HCT116 (cell line): ENCODE measurements around the gene RET. TPM values are rescaled to one million over a fixed set of nuclear protein-coding genes. Genes with fewer than 3 reads are reported as not detected.

Experiments
- ATAC-seq: fragments of 200-7000 bp; cut with Tn5 transposase; 2 replicates; pipeline ENCODE4 v1.9.1; 2020; ENCODE audit warnings: mild to moderate bottlenecking, moderate library complexity
- BruUV-seq: library from RNA; stranded (reverse); fragments of 400-500 nt; replicated peaks from 2 replicates; lab custom pipeline; 2021; lab: Mats Ljungman, UMichigan
- CTCF ChIA-PET: fragments of 300-600 bp; sonication (Branson Sonifier 250); formaldehyde crosslinking; loops from one replicate; lab custom pipeline; 2021; ENCODE audit warnings: antibody characterized with exemption; lab: Charles Lee
- POLR2A ChIA-PET: fragments of 300-600, 350-600 bp; sonication (Branson Sonifier 250); formaldehyde crosslinking; loops from one replicate; lab custom pipeline; 2021; ENCODE audit warnings: antibody characterized with exemption; lab: Charles Lee
- RAD21 ChIA-PET, 2 experiments: fragments of 300-600 bp; sonication (Branson Sonifier 250); formaldehyde crosslinking; loops; one replicate each; lab custom pipeline; 2023; ENCODE audit warnings: low total read pairs in 2 of 2; ENCODE audit not compliant: uncharacterized antibody in 2 of 2, unreplicated experiment in 2 of 2, low non-redundant PET in 1 of 2; lab: Charles Lee
- DNase-seq: peaks from one replicate; pipeline ENCODE4 v3.0.0-alpha.2; 2010; ENCODE audit warnings: low read depth, low spot score
- H2AFZ ChIP-seq: fragments of 200-600 bp; shearing (Covaris generic), sonication (generic); 2 replicates; pipeline ENCODE4 v1.6.1; 2017; ENCODE audit warnings: low read depth, mixed run types, mixed read lengths, antibody characterized with exemption, low read length; ENCODE audit not compliant: poor library complexity, severe bottlenecking
- H3K27ac ChIP-seq: 2 replicates; pipeline ENCODE4 v1.5.1; 2012; ENCODE audit warnings: low read depth, low read length
- H3K27me3 ChIP-seq: fragments of 200-600 bp; sonication (generic); 2 replicates; pipeline ENCODE4 v1.6.1; 2016; ENCODE audit warnings: mixed run types, low read length, mixed read lengths; ENCODE audit not compliant: insufficient read depth
- H3K36me3 ChIP-seq, 2 experiments: fragments of 200-500 bp in 1 of 2; fragments of 200-600 bp in 1 of 2; sonication (Bioruptor generic) in 1 of 2; sonication (generic) in 1 of 2; 2 replicates each; pipeline versions ENCODE4 v1.5.1 to v1.6.1; 2014 to 2016; ENCODE audit warnings: low read length in 2 of 2, inconsistent platforms in 1 of 2, mixed read lengths in 1 of 2, mixed run types in 1 of 2; ENCODE audit not compliant: insufficient read depth in 2 of 2, control insufficient read depth in 1 of 2
- H3K4me1 ChIP-seq, 2 experiments: fragments of 200-600 bp in 1 of 2; sonication (generic) in 1 of 2; 2 replicates each; pipeline versions ENCODE4 v1.5.1 to v1.6.1; 2012 to 2017; ENCODE audit warnings: low read length in 2 of 2, inconsistent platforms in 1 of 2, mild to moderate bottlenecking in 1 of 2, mixed read lengths in 1 of 2, mixed run types in 1 of 2, moderate library complexity in 1 of 2; ENCODE audit not compliant: insufficient read depth in 2 of 2, control insufficient read depth in 1 of 2
- H3K4me2 ChIP-seq: fragments of 200-600 bp; sonication (generic); 2 replicates; pipeline ENCODE4 v1.6.1; 2017; ENCODE audit warnings: mixed run types, low read length, mixed read lengths
- H3K4me3 ChIP-seq, 2 experiments: fragments of 200-600 bp in 1 of 2; sonication (generic) in 1 of 2; replicated peaks in 1 of 2; 2 replicates each; pipeline ENCODE4 v1.5.1; 2011 to 2016; ENCODE audit warnings: low read length in 2 of 2, control low read depth in 1 of 2, low read depth in 1 of 2, mild to moderate bottlenecking in 1 of 2, mixed read lengths in 1 of 2, mixed run types in 1 of 2
- H3K79me2 ChIP-seq: fragments of 200-600 bp; sonication (generic); 2 replicates; pipeline ENCODE4 v1.6.1; 2017; ENCODE audit warnings: mild to moderate bottlenecking, mixed run types, low read length, moderate library complexity, mixed read lengths; ENCODE audit not compliant: insufficient read depth
- H3K9ac ChIP-seq: fragments of 200-600 bp; sonication (generic); 2 replicates; pipeline ENCODE4 v1.6.1; 2016; ENCODE audit warnings: low read length, mixed read lengths
- H3K9me2 ChIP-seq: fragments of 200-600 bp; sonication (generic), shearing (Covaris generic); 2 replicates; pipeline ENCODE4 v1.6.1; 2017; ENCODE audit warnings: mixed run types, mild to moderate bottlenecking, moderate library complexity; ENCODE audit not compliant: insufficient read depth
- H3K9me3 ChIP-seq, 2 experiments: fragments of 200-500 bp in 1 of 2; fragments of 200-600 bp in 1 of 2; sonication (Bioruptor generic) in 1 of 2; sonication (generic) in 1 of 2; 2 replicates each; pipeline ENCODE4 v1.6.1; 2014 to 2017; ENCODE audit warnings: low read length in 2 of 2, mixed read lengths in 2 of 2, inconsistent platforms in 1 of 2, low read depth in 1 of 2, mild to moderate bottlenecking in 1 of 2, mixed run types in 1 of 2, moderate library complexity in 1 of 2; ENCODE audit not compliant: control insufficient read depth in 1 of 2, insufficient read depth in 1 of 2
- H4K20me1 ChIP-seq: fragments of 200-600 bp; sonication (generic), shearing (Covaris generic); 2 replicates; pipeline ENCODE4 v1.6.1; 2017; ENCODE audit warnings: mixed run types, mild to moderate bottlenecking, moderate library complexity; ENCODE audit not compliant: insufficient read depth
- ATF3 ChIP-seq: IDR thresholded peaks from 2 replicates; pipeline ENCODE4 v1.6.1; 2012
- CBX3 ChIP-seq: IDR thresholded peaks from 2 replicates; pipeline ENCODE4 v1.6.1; 2012; ENCODE audit warnings: low read depth
- CEBPB ChIP-seq: IDR thresholded peaks from 2 replicates; pipeline ENCODE4 v1.6.1; 2012; ENCODE audit warnings: low read depth
- ELF1 ChIP-seq: IDR thresholded peaks from 2 replicates; pipeline ENCODE4 v1.6.1; 2012; ENCODE audit warnings: low read depth, borderline replicate concordance
- EZH2 ChIP-seq: fragments of 200-600 bp; sonication (generic); IDR thresholded peaks from 2 replicates; pipeline ENCODE4 v1.6.1; 2017; ENCODE audit warnings: antibody characterized with exemption, mixed run types
- FOSL1 ChIP-seq: IDR thresholded peaks from 2 replicates; pipeline ENCODE4 v1.6.1; 2012; ENCODE audit warnings: low read depth
- POLR2AphosphoS5 ChIP-seq: IDR thresholded peaks from 2 replicates; pipeline ENCODE4 v1.6.1; 2011; ENCODE audit warnings: mild to moderate bottlenecking, low read depth, low read length, moderate library complexity
- SRF ChIP-seq: IDR thresholded peaks from 2 replicates; pipeline ENCODE4 v1.6.1; 2012; ENCODE audit warnings: low read depth
- YY1 ChIP-seq: IDR thresholded peaks from 2 replicates; pipeline ENCODE4 v1.6.1; 2011; ENCODE audit warnings: low read length, low read depth, moderate library complexity, mild to moderate bottlenecking; ENCODE audit not compliant: insufficient replicate concordance; ENCODE audit errors: extremely low read depth
- ZNF274 ChIP-seq: fragments of 200-500 bp; sonication (Bioruptor generic); IDR thresholded peaks from 2 replicates; pipeline ENCODE4 v1.6.1; 2014; ENCODE audit warnings: mild to moderate bottlenecking, low read depth, low read length, inconsistent platforms
- intact Hi-C: fragments of 100-400 bp; cut with micrococcal nuclease; formaldehyde crosslinking; loops from 2 replicates; pipeline ENCODE4 v1.10.0; 2022
- total RNA-seq: library from RNA; stranded (reverse); gene quantifications from one replicate; pipeline ENCODE4 v1.2.1, GENCODE V29; 2021; ENCODE audit not compliant: unreplicated experiment

The RET gene
- total RNA-seq, 1 experiment from 2014 or later = 5.9 TPM

- TF ChIP-seq CEBPB (no peak), FOSL1 (no peak), SRF (no peak), EZH2 (no peak), ATF3 (no peak), YY1 (no peak), ELF1 (no peak), POLR2AphosphoS5 (no peak), CBX3 (no peak), ZNF274 (no peak)
- ChIA-PET POLR2A (no interaction called here), RAD21 (no interaction called here), CTCF (no interaction called here)
- Histone ChIP-seq H3K9me2 (no peaks in the 10 kb centered on the region), H3K4me3 (peak overlapping the region; percentile 45 to 64), H3K27me3 (no peaks in the 10 kb centered on the region), H3K9me3 (no peaks in the 10 kb centered on the region), H3K4me1 (peaks cover 12 to 19% of the 10 kb centered on the region in 2 experiments; a peak in 2 of 4 replicates), H3K79me2 (no peaks in the 10 kb centered on the region), H2AFZ (no peak overlapping the region), H3K9ac (peak overlapping the region; percentile 35; the same call in 1 of the 2 replicates), H4K20me1 (no peaks in the 10 kb centered on the region), H3K36me3 (no peaks in the 10 kb centered on the region), H3K27ac (no peak overlapping the region), H3K4me2 (peak overlapping the region; percentile 84)
- intact Hi-C loops = loop anchor here (2.0 kb wide), 1 partner anchor 27 kb away; no protein-coding TSS in a partner anchor
- no TSS peak for BruUV-seq
- DNase-seq (no peak), ATAC-seq (no peak)
These were observed 727 bp downstream of the RET start for GRCh38 chr10:43077421-43078171.
